SH-SY5Y (cell line): Measurements from ENCODE around the gene TCF4.

ENCODE experiments used
- GATA2 ChIP-seq: IDR thresholded peaks from 2 replicates; pipeline ENCODE4 v1.6.1; 2011; ENCODE audit warnings: mild to moderate bottlenecking, low read depth, low read length
- GATA3 ChIP-seq: IDR thresholded peaks from 2 replicates; pipeline ENCODE4 v1.6.1; 2011; ENCODE audit warnings: low read depth, mild to moderate bottlenecking, low read length, moderate library complexity

Gene TCF4

GRCh38 chr18:55470826-55471225 lies 117.2 kb downstream of the TCF4 start:
- TF ChIP-seq GATA3 (no peak), GATA2 (no peak)

GRCh38 chr18:55466789-55467188 lies 121.2 kb downstream of the TCF4 start:
- TF ChIP-seq GATA3 = no peak
- TF ChIP-seq GATA2 = no peak

DNA sequence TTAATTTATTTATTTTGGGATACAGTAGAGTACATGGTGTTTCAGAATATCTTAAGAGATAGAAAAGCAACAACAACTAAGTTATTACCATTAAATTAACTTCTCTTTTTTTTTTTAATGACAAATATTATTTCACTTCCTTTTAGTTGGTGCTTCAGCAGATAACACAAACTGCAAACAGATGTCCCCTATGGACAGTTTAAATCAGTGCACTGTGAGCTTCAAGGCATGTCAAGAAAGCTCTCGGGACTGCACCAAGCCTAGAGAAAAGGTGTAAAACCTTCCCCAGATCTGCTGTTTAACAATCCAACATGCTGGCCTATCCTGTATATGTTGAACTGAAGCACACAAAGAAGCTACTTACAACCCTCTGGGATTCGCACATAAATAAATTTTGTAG lies 122.7 kb downstream of the TCF4 start:
- TF ChIP-seq GATA2 (no peak), GATA3 (0 out of 2 replicates have a peak, but pooled peaks have one; percentile 27)

DNA sequence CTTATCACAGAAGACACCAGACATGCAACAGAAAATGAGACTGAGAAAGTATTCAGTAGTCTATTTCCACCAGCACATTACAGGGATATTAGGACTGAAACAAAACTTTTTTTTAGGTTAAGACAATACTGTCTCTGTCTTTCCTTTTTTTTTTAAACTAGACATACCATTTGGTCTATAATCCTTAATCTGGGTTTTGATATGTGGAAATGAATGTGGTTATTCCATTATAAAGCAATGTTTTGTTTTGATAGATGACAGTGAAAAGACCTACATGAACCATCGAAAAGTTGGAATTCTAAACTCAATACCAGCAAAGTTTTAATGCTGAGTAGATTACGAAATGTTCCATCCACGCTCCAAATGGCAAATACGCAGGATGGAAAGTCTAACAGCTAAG lies 123.4 kb downstream of the TCF4 start:
- no peak for TF ChIP-seq GATA3
- TF ChIP-seq GATA2 = no peak

- TF ChIP-seq GATA2 = no peak
- no peak for TF ChIP-seq GATA3
Observed at GRCh38 chr18:55462652-55463051, 125.3 kb downstream of the TCF4 start.

DNA sequence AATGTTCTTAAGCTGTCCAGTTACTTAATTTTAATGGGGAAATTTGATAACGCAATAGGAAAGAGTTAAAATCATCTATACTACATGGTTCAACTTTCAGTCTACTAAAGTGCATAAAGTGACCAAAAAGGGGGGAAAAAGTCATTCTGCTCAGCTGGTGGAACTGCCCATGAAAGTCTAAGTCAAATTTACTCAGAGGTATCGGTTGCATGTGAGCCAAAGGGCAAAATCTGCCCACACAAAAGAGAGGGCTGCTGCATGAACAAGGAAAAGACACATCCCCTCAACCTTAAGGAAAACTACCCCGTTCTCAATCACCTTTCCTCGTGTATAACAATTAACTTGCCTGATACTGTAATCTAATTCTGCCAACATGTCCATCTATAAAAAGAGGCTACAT lies 126.1 kb downstream of the TCF4 start:
- TF ChIP-seq GATA2 (no peak), GATA3 (no peak)

DNA sequence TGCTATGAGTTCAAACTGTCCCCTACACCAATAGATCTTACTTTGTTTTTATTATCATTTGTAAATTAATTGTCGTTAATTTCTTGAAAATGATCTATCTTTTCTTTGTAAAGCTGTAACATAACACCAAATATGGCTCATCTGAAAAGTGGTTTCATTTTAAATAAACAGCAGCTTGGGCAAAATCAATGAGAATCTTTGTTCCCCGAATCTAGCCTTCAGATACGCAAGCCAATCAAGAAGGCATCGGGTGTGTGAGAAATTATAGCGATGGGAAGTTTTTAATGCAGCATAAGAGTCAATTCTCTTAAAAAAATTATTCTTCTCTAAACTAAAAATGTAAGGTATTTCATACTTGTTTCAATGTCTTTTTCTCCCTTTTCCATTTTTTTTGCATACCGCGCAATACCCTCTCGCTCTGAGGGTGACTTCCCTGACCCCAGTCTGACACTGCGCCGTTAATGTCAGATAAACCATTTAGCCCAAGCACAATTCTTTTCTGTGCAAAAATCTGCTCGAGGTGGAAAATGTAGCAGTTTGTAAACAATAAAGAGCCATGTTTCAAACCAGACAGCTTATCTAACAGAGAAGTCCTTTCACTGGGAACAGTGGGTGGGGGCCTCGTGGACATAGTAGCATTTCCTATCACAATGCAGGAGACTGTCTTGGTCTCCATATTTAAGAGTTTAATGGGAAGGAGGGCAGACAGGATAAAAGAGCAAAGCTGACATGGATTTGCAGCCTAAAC lies 129.4 kb downstream of the TCF4 start:
- no peak for TF ChIP-seq GATA3
- TF ChIP-seq GATA2 = no peak

GRCh38 chr18:55457028-55457427 lies 131.0 kb downstream of the TCF4 start:
- TF ChIP-seq GATA3 = no peak
- no peak for TF ChIP-seq GATA2

- TF ChIP-seq GATA2 (no peak), GATA3 (no peak)
Observed at GRCh38 chr18:55455938-55456337, 132.1 kb downstream of the TCF4 start.

GRCh38 chr18:55453186-55453585 lies 134.8 kb downstream of the TCF4 start:
- TF ChIP-seq GATA3 (no peak), GATA2 (no peak)

GRCh38 chr18:55452123-55452611 lies 135.8 kb downstream of the TCF4 start:
- no peak for TF ChIP-seq GATA3

GRCh38 chr18:55449412-55450140 lies 138.4 kb downstream of the TCF4 start:
- TF ChIP-seq GATA2 (no peak), GATA3 (no peak)

GRCh38 chr18:55448420-55448819 lies 139.6 kb downstream of the TCF4 start:
- no peak for TF ChIP-seq GATA2
- TF ChIP-seq GATA3 = no peak

DNA sequence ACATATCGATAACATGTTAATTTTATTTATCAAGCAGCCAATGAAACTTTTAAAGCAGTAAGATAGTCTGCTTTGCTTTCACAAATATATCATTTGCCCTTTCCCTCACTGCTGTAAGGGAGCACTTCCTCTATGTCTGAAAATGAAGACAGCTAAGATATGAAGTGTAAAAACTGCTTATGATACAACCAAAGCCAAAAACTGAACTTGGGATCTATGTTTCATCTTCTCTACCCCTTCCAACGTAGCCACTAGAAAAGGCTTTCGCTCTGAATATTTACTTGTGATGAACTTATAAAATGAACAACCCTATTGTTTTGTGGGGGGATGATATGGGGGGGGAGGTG lies 140.3 kb downstream of the TCF4 start:
- TF ChIP-seq GATA3 = no peak
- TF ChIP-seq GATA2 = no peak

DNA sequence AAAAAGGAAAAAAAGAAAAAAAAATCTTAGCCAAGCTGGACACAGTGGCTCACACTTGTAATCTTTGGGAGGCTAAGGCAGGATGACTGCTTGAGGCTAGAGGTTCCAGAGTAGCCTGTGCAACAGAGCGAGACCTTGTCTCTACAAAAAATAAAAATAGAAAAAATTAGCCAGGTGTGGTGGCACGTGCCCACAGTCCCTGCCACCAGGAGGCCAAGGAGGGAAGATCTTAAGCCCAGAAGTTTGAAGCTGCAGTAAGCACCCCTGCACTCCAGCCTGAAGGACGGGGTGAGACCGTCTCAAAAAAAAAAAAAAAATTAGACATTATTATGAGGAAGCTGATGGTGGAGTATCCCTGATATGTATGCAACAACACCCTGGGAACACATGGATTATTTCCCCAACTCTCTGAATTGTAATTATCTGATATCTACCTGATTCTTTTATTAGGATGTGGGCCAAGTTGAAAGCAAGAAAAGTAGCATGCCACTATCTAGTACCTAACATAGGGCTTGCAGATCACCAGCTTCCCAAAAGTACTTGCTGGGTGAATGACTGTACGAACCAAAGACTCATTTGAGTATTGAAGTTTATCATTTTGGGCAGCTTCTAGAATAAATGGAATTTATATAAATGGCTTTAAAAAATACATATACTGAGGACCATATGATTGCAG lies 140.9 kb downstream of the TCF4 start:
- TF ChIP-seq GATA3 (no peak), GATA2 (no peak)

DNA sequence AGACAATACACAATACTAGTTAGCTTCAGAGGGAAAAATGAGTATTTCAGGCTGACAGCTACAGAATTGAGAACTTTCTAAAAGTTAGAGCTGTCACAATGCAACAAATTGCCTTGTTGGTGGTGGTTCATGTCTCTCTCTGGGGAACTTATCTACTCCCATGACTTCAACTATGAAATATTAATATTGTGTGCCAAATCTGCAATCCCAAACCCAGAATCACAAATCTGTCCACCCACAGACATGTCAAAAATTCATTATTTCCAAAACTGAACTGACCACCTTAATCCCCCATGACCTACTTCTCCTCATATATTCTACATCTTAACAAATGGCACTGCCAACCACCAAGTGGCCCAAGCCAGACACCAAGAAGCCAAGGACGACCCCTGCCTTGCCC lies 143.5 kb downstream of the TCF4 start:
- TF ChIP-seq GATA2 = no peak
- no peak for TF ChIP-seq GATA3
